Cardiac fibroblast (primary cell): ENCODE measurements around the gene LIMS1.
"Not testable (repeated sequence)": the region's sequence is repeated elsewhere in the genome, so short reads cannot be mapped to it uniquely, and the experiment has no call there.

Experiments used
- DNase-seq, 2 donors: peaks; one replicate each; pipeline versions ENCODE4 v3.0.0 to v3.0.0-alpha.2; 2010; ENCODE audit warnings: low read depth in 2 of 2
- H3K4me3 ChIP-seq, 2 donors: replicated peaks in 1 of 2; 1 replicate in 1 of 2; 2 replicates in 1 of 2; pipeline ENCODE4 v1.5.1; 2011; ENCODE audit warnings: low read depth in 2 of 2, low read length in 2 of 2, mild to moderate bottlenecking in 2 of 2, moderate library complexity in 1 of 2

The LIMS1 gene

GRCh38 chr2:108662207-108662612, 127.9 kb downstream of the LIMS1 start:
- DNase-seq = peak; percentile 67 to 73
- H3K4me3 ChIP-seq = not testable (repeated sequence)

GRCh38 chr2:108663346-108663745, 129.1 kb downstream of the LIMS1 start:
- H3K4me3 ChIP-seq, DNase-seq: not testable (repeated sequence)

- H3K4me3 ChIP-seq, DNase-seq: not testable (repeated sequence)
These were observed 129.8 kb downstream of the LIMS1 start for GRCh38 chr2:108664089-108664488.

GRCh38 chr2:108664979-108665378, 130.7 kb downstream of the LIMS1 start:
- H3K4me3 ChIP-seq, DNase-seq: not testable (repeated sequence)

- DNase-seq, H3K4me3 ChIP-seq: not testable (repeated sequence)
These were observed 131.7 kb downstream of the LIMS1 start for GRCh38 chr2:108665975-108666374.

GRCh38 chr2:108667140-108667539, 132.9 kb downstream of the LIMS1 start:
- peak in 1 of 2 donors; percentile 76 for DNase-seq
- not testable (repeated sequence) for H3K4me3 ChIP-seq

- not testable (repeated sequence) for DNase-seq, H3K4me3 ChIP-seq
These were observed 136.0 kb downstream of the LIMS1 start for GRCh38 chr2:108670282-108670681.

GRCh38 chr2:108672200-108672805, 138.0 kb downstream of the LIMS1 start:
- not testable (repeated sequence) for H3K4me3 ChIP-seq, DNase-seq

- H3K4me3 ChIP-seq, DNase-seq: not testable (repeated sequence)
These were observed 142.3 kb downstream of the LIMS1 start for GRCh38 chr2:108676522-108676921.

GRCh38 chr2:108677239-108677744, 143.0 kb downstream of the LIMS1 start:
- DNase-seq, H3K4me3 ChIP-seq: not testable (repeated sequence)

GRCh38 chr2:108678198-108678651, 144.0 kb downstream of the LIMS1 start:
- peak; percentile 81 to 83 for DNase-seq

GRCh38 chr2:108680805-108681204, 146.5 kb downstream of the LIMS1 start:
- not testable (repeated sequence) for H3K4me3 ChIP-seq, DNase-seq

More at GRCh38 chr2:108678198-108678651, 144.0 kb downstream of the LIMS1 start:
- not testable (repeated sequence) for H3K4me3 ChIP-seq

GRCh38 chr2:108688818-108689756, 154.8 kb downstream of the LIMS1 start:
- peak in 1 of 2 donors; percentile 6 for DNase-seq
- H3K4me3 ChIP-seq = not testable (repeated sequence)

- not testable (repeated sequence) for H3K4me3 ChIP-seq, DNase-seq
These were observed 155.7 kb downstream of the LIMS1 start for GRCh38 chr2:108690001-108690400.
